ENCODE results near the gene FCER1A. TPM values are rescaled to one million over a fixed set of nuclear protein-coding genes. Genes with fewer than 3 reads are reported as not detected.

Gene FCER1A
- total RNA-seq, 2 experiments from 2014 or later: not detected

DNA sequence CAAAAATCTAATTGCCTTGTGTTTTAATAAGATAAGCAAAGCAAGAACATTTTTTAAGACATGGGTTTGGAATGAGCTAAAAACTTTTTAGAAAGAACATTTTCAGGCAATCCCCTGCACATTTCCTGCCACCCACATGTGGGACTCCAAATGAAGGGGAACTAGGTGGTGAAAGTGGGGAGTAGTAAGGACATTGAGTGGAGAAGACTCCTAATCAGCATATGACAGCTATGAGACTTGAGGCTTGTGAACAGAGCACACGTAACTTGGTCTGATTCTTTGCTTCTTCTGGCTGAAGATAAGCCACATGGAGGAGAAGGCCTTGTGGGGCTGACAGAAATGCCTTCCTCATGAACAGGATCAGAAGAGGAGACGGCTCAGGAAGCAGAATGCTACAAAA is 50.3 kb downstream of the FCER1A start:
- ChIA-PET POLR2A (no interaction called here), CTCF (ENCODE audit: unreplicated experiment) (no interaction called here)
- Histone ChIP-seq H4K20me1 (ENCODE audit: insufficient read depth, low read length) (no peaks in the 10 kb centered on the region), H3K4me2 (ENCODE audit: low read length) (no peak overlapping the region), H3K9me3 (ENCODE audit: low read length) (0 out of 2 replicates have a peak, but pooled peaks cover 6% of the 10 kb centered on the region), H3K4me3 (ENCODE audit: low read depth, low read length, poor library complexity, severe bottlenecking) (no peak overlapping the region), H3K4me1 (ENCODE audit: insufficient read depth, low read length, poor library complexity, severe bottlenecking) (no peaks in the 10 kb centered on the region), H3K9me2 (ENCODE audit: insufficient read depth, low read length) (no peaks in the 10 kb centered on the region), H3K27ac (ENCODE audit: low read depth, low read length, poor library complexity, severe bottlenecking) (no peak overlapping the region), H2AFZ (ENCODE audit: low read length) (no peak overlapping the region), H3K79me2 (ENCODE audit: insufficient read depth, low read depth, low read length) (no peaks in the 10 kb centered on the region), H3K36me3 (ENCODE audit: insufficient read depth, low read length) (no peaks in the 10 kb centered on the region)
- TF ChIP-seq EZH2phosphoT487 (IDR thresholded peaks at IDR 0.05; ENCODE audit: borderline replicate concordance, low read depth, low read length) (no peak), CTCF (conservative IDR thresholded peaks at IDR 0.05; ENCODE audit: low read length) (no peak)
- no TSS peak for BruUV-seq (replicated peaks)
- no peak for DNase-seq (ENCODE audit: low spot score)
- intact Hi-C loops (cut with micrococcal nuclease; ENCODE audit: unreplicated experiment): no loop called here

Other genes starting within 250 kb of the FCER1A start
- 16.0 and 18.2 TPM in 2 replicates for gene AIM2, start 225.6 kb upstream of the FCER1A start, total RNA-seq (2014; rRNA removed; shearing (Covaris generic))
- gene AIM2, start 225.6 kb upstream of the FCER1A start, total RNA-seq (2022): 28.1 and 30.8 TPM in 2 replicates
- gene CADM3, start 130.7 kb upstream of the FCER1A start, total RNA-seq (2014; rRNA removed; shearing (Covaris generic)): not detected in 2 replicates
- gene CADM3, start 130.7 kb upstream of the FCER1A start, total RNA-seq (2022): not detected in 2 replicates
- not detected in 2 replicates for gene ACKR1, start 97.5 kb upstream of the FCER1A start, total RNA-seq (2014; rRNA removed; shearing (Covaris generic))
- gene ACKR1, start 97.5 kb upstream of the FCER1A start, total RNA-seq (2022): not detected in 2 replicates
- gene OR10J4, start 129.9 kb downstream of the FCER1A start, total RNA-seq (2014; rRNA removed; shearing (Covaris generic)): not detected in 2 replicates
- gene OR10J4, start 129.9 kb downstream of the FCER1A start, total RNA-seq (2022): not detected in 2 replicates
- gene OR10J1, start 137.4 kb downstream of the FCER1A start, total RNA-seq (2014; rRNA removed; shearing (Covaris generic)): not detected in 2 replicates
- not detected in 2 replicates for gene OR10J1, start 137.4 kb downstream of the FCER1A start, total RNA-seq (2022)
- not detected in 2 replicates for gene OR10J5, start 233.7 kb downstream of the FCER1A start, total RNA-seq (2014; rRNA removed; shearing (Covaris generic))
- gene OR10J5, start 233.7 kb downstream of the FCER1A start, total RNA-seq (2022): not detected in 2 replicates

Data from OCI-LY7 (cell line).